ENCODE results near the gene HLA-DOB.

DNA sequence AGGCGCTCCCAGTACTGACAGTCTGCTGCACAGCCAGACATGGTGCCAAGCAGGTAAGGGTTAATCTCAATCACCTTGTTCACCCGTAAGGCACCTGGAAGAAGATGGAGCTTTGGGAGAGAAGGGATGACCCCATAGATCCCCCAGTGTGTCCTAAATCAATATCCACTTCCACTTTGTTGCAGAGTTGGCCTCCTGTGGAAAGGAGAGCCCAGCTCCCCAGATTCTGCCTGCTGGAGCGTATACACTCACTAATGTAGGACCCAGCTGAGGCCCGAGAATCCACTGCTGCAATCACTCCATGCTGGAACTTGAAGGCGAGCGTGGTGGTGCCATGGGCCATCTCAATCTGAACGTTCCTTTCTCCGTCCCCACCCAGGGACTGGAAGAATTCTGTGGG is 25.9 kb upstream of the HLA-DOB start:
- TF ChIP-seq, protein P1, sequence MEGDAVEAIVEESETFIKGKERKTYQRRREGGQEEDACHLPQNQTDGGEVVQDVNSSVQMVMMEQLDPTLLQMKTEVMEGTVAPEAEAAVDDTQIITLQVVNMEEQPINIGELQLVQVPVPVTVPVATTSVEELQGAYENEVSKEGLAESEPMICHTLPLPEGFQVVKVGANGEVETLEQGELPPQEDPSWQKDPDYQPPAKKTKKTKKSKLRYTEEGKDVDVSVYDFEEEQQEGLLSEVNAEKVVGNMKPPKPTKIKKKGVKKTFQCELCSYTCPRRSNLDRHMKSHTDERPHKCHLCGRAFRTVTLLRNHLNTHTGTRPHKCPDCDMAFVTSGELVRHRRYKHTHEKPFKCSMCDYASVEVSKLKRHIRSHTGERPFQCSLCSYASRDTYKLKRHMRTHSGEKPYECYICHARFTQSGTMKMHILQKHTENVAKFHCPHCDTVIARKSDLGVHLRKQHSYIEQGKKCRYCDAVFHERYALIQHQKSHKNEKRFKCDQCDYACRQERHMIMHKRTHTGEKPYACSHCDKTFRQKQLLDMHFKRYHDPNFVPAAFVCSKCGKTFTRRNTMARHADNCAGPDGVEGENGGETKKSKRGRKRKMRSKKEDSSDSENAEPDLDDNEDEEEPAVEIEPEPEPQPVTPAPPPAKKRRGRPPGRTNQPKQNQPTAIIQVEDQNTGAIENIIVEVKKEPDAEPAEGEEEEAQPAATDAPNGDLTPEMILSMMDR (IDR thresholded peaks at IDR 0.05; ENCODE audit: poor library complexity, severe bottlenecking), result no peak
- TF ChIP-seq EZH2 (IDR thresholded peaks at IDR 0.05; ENCODE audit: borderline replicate concordance, insufficient read depth, low read length, poor library complexity, severe bottlenecking) (no peak), MXI1 (conservative IDR thresholded peaks at IDR 0.05; ENCODE audit: poor library complexity, severe bottlenecking) (no peak), TAF1 (IDR thresholded peaks at IDR 0.05; ENCODE audit: low read depth) (no peak), EP300 (conservative IDR thresholded peaks at IDR 0.05; ENCODE audit: poor library complexity, severe bottlenecking) (no peak), POLR2AphosphoS5 (IDR thresholded peaks at IDR 0.05) (no peak)
- TF ChIP-seq, protein P2, sequence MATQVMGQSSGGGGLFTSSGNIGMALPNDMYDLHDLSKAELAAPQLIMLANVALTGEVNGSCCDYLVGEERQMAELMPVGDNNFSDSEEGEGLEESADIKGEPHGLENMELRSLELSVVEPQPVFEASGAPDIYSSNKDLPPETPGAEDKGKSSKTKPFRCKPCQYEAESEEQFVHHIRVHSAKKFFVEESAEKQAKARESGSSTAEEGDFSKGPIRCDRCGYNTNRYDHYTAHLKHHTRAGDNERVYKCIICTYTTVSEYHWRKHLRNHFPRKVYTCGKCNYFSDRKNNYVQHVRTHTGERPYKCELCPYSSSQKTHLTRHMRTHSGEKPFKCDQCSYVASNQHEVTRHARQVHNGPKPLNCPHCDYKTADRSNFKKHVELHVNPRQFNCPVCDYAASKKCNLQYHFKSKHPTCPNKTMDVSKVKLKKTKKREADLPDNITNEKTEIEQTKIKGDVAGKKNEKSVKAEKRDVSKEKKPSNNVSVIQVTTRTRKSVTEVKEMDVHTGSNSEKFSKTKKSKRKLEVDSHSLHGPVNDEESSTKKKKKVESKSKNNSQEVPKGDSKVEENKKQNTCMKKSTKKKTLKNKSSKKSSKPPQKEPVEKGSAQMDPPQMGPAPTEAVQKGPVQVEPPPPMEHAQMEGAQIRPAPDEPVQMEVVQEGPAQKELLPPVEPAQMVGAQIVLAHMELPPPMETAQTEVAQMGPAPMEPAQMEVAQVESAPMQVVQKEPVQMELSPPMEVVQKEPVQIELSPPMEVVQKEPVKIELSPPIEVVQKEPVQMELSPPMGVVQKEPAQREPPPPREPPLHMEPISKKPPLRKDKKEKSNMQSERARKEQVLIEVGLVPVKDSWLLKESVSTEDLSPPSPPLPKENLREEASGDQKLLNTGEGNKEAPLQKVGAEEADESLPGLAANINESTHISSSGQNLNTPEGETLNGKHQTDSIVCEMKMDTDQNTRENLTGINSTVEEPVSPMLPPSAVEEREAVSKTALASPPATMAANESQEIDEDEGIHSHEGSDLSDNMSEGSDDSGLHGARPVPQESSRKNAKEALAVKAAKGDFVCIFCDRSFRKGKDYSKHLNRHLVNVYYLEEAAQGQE (IDR thresholded peaks at IDR 0.05; ENCODE audit: borderline replicate concordance), result no peak

Data from neural cell (in vitro differentiated cells).